ENCODE data around the gene AQP7.

DNA sequence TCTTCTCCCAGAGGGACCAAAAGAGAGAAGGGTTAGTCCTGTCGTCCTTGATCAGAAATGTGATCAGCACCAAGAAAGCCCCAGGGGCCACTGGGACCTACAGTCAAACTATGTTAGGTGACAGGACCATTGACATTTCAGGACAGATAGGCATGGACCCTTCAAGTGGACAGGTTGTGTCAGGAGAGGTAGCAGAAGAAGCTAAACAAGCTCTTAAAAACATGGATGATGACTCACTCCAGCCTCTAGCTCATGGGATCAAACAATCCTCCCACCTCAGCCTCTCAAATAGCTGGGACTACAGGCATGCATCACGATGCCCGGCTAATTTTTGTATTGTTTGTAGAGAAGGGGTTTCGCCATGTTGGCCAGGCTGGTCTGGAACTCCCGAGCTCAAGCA lies 47.3 kb upstream of the AQP7 start:
- TF ChIP-seq, protein P1, sequence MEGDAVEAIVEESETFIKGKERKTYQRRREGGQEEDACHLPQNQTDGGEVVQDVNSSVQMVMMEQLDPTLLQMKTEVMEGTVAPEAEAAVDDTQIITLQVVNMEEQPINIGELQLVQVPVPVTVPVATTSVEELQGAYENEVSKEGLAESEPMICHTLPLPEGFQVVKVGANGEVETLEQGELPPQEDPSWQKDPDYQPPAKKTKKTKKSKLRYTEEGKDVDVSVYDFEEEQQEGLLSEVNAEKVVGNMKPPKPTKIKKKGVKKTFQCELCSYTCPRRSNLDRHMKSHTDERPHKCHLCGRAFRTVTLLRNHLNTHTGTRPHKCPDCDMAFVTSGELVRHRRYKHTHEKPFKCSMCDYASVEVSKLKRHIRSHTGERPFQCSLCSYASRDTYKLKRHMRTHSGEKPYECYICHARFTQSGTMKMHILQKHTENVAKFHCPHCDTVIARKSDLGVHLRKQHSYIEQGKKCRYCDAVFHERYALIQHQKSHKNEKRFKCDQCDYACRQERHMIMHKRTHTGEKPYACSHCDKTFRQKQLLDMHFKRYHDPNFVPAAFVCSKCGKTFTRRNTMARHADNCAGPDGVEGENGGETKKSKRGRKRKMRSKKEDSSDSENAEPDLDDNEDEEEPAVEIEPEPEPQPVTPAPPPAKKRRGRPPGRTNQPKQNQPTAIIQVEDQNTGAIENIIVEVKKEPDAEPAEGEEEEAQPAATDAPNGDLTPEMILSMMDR (IDR thresholded peaks at IDR 0.05): no peak
- TF ChIP-seq POLR2A (IDR thresholded peaks at IDR 0.05): no peak

Data from uterus (tissue), 2 donors.